ENCODE data around the gene ATP13A1.
"Not testable (repeated sequence)": the region's sequence is repeated elsewhere in the genome, so short reads cannot be mapped to it uniquely, and the experiment has no call there.

The ATP13A1 gene

DNA sequence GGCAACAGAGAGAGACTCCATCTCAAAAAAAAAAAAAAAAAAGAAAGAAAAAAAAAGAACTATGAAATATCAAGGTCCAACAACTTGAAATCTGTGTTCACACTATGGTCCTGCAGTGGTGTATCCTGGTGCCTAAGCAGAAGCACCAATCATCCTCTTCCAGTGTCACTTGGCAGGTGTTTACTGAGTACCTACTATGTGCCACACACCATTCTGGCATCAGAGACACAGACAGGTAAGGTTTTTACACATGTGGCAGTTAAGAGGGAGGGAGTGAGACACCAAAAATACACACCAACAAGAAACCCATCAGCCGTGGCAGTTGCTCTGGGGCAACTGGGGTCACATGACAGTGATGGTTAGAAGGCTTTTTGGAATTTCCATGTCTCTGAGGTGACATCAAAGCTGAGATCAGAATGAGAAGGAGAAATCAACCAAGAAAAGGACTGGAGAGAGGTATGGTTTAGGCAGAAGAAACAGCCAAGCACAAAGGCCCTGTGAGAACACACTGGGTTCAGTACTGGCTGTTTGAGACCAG is 62.6 kb downstream of the ATP13A1 start:
- in situ Hi-C loops (cut with MboI; ENCODE audit: low sequenced_read_pairs, unreplicated experiment): no loop called here
- TF ChIP-seq, protein P1, sequence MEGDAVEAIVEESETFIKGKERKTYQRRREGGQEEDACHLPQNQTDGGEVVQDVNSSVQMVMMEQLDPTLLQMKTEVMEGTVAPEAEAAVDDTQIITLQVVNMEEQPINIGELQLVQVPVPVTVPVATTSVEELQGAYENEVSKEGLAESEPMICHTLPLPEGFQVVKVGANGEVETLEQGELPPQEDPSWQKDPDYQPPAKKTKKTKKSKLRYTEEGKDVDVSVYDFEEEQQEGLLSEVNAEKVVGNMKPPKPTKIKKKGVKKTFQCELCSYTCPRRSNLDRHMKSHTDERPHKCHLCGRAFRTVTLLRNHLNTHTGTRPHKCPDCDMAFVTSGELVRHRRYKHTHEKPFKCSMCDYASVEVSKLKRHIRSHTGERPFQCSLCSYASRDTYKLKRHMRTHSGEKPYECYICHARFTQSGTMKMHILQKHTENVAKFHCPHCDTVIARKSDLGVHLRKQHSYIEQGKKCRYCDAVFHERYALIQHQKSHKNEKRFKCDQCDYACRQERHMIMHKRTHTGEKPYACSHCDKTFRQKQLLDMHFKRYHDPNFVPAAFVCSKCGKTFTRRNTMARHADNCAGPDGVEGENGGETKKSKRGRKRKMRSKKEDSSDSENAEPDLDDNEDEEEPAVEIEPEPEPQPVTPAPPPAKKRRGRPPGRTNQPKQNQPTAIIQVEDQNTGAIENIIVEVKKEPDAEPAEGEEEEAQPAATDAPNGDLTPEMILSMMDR (IDR thresholded peaks at IDR 0.05; ENCODE audit: borderline replicate concordance, control extremely low read depth, extremely low read depth, insufficient read depth, missing control alignments): no peak
- no peak for DNase-seq (ENCODE audit: low spot score)

DNA sequence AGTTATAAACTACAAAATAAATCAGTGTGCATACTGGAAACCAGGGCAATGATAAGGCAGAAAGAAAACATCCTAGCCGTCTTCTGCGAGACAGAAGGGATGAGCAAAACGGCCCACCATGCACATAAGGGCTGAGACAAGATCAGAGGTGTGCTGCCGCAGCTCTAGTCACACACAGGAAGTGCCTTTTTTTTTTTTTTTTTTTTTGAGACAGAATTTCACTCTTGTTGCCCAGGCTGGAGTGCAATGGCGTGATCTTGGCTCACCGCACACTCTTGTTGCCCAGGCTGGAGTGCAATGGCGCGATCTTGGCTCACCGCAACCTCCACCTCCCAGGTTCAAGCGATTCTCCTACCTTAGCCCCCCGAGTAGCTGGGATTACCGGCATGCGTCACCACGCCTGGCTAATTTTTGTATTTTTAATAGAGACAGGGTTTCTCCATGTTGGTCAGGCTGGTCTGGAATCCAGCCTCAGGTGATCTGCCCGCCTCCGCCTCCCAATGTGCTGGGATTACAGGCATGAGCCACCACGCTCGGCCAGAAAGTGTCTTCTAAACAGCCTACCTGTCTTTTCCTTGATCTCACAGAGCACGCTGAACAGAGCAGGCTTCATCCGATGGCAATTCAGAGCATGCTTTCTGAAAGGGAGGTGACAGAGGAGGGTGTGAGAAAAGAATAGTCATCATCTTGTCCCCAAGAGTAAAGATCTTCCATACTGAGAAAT is 64.6 kb downstream of the ATP13A1 start:
- in situ Hi-C loops (cut with MboI; ENCODE audit: low sequenced_read_pairs, unreplicated experiment): not testable (repeated sequence)

DNA sequence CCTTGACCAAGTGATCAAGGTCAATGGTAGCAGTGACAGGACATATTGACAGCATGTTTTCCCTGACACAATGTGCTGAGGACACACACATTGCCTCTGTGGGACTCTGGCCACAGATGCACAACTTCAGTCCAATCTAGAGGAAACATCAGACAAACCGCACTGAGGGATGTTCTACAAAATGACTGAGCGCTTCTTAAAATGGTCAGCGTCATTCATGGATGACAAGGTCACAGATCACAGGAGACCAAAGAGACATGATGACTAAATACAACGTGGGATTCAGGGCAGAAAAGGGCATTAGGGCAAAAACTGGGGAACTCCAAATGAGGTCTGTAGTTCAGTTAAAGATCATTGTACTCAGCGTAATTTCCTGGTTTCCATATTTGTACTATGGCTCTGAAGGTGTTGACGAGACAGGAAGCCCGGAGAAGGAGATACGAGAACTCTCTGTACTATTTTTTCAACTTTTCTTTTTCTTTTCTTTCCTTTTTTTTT is 65.6 kb downstream of the ATP13A1 start:
- TF ChIP-seq, protein P1 (IDR thresholded peaks at IDR 0.05; ENCODE audit: borderline replicate concordance, control extremely low read depth, extremely low read depth, insufficient read depth, missing control alignments): no peak
- DNase-seq (ENCODE audit: low spot score): peak; percentile 74
- in situ Hi-C loops (cut with MboI; ENCODE audit: low sequenced_read_pairs, unreplicated experiment): no loop called here

More for the DNA sequence above, 64.6 kb downstream of the ATP13A1 start:
- DNase-seq (ENCODE audit: low spot score): not testable (repeated sequence)

Data from GM13976 (cell line).